Activated CD8-positive, alpha-beta T cell treated with anti-CD3 and anti-CD28 coated beads, Interleukin-2, amount 10 ng/mL, durations not matched to agents 7 days and 5 days (primary cell): ENCODE measurements around the gene LIFR. TPM values are rescaled to one million over a fixed set of nuclear protein-coding genes. Genes with fewer than 3 reads are reported as not detected.

Source experiments
- microRNA-seq: library from miRNA; unstranded; fragments of <30 nt; microRNA quantifications from one replicate; pipeline ENCODE4 v1.2.0, GENCODE V29; 2022
- total RNA-seq, 2 experiments: library from RNA; stranded (reverse); gene quantifications; one replicate each; pipeline ENCODE4 v1.2.3, GENCODE V29; 2021

LIFR gene
- total RNA-seq, 2 experiments from 2014 or later, result not detected

Small RNA genes within 50 kb of the gene (microRNA-seq; reads per million reads assigned to microRNA genes)
- not detected for gene MIR3650
